Stimulated activated CD4-positive, alpha-beta T cell treated with anti-CD3 and anti-CD28 coated beads, Interleukin-2, amount 100 ng/mL, for 4 hours (primary cell): Measurements from ENCODE around the gene CFAP65.

Experiments
- DNase-seq: peaks from one replicate; pipeline ENCODE4 v3.0.0-alpha.2; 2020; ENCODE audit warnings: low read depth

Gene CFAP65

GRCh38 chr2:218992703-218993344 is 48.5 kb downstream of the CFAP65 start:
- no peak for DNase-seq

GRCh38 chr2:218992196-218992595 is 49.1 kb downstream of the CFAP65 start:
- DNase-seq, result no peak

- DNase-seq, result no peak
These were observed 49.6 kb downstream of the CFAP65 start for GRCh38 chr2:218991674-218992168.

- DNase-seq, result no peak
These were observed 50.7 kb downstream of the CFAP65 start for GRCh38 chr2:218990612-218991011.

GRCh38 chr2:218990052-218990451 is 51.3 kb downstream of the CFAP65 start:
- no peak for DNase-seq

- DNase-seq, result no peak
These were observed 52.7 kb downstream of the CFAP65 start for GRCh38 chr2:218988650-218989049.

GRCh38 chr2:218988164-218988563 is 53.2 kb downstream of the CFAP65 start:
- no peak for DNase-seq

- DNase-seq, result no peak
These were observed 55.1 kb downstream of the CFAP65 start for GRCh38 chr2:218986148-218986761.

GRCh38 chr2:218985325-218986091 is 55.8 kb downstream of the CFAP65 start:
- DNase-seq, result no peak

GRCh38 chr2:218985021-218985324 is 56.3 kb downstream of the CFAP65 start, which contains the start of gene FEV:
FEV (minus strand) TSS chr2:218985184; CDS start chr2:218985075, 109 bp downstream.
- DNase-seq, result no peak

- DNase-seq, result no peak
These were observed 56.9 kb downstream of the CFAP65 start for GRCh38 chr2:218984239-218985020.

- DNase-seq, result no peak
These were observed 57.4 kb downstream of the CFAP65 start for GRCh38 chr2:218983934-218984238.

- DNase-seq, result no peak
These were observed 57.9 kb downstream of the CFAP65 start for GRCh38 chr2:218983263-218983933.

GRCh38 chr2:218982586-218983262 is 58.6 kb downstream of the CFAP65 start:
- DNase-seq, result no peak

GRCh38 chr2:218981881-218982585 is 59.3 kb downstream of the CFAP65 start:
- peak; percentile 27 for DNase-seq

- DNase-seq, result no peak
These were observed 59.9 kb downstream of the CFAP65 start for GRCh38 chr2:218981390-218981880.

GRCh38 chr2:218980735-218981389 is 60.5 kb downstream of the CFAP65 start:
- DNase-seq, result no peak

GRCh38 chr2:218979846-218980734 is 61.2 kb downstream of the CFAP65 start:
- peak; percentile 77 for DNase-seq
